Bone marrow (tissue), 2 donors: ENCODE results near the gene TDRD1.

Source experiments
- DNase-seq, 2 donors: peaks; one replicate each; lab custom pipeline; 2025; lab: John Stamatoyannopoulos, UW

TDRD1 gene

DNA sequence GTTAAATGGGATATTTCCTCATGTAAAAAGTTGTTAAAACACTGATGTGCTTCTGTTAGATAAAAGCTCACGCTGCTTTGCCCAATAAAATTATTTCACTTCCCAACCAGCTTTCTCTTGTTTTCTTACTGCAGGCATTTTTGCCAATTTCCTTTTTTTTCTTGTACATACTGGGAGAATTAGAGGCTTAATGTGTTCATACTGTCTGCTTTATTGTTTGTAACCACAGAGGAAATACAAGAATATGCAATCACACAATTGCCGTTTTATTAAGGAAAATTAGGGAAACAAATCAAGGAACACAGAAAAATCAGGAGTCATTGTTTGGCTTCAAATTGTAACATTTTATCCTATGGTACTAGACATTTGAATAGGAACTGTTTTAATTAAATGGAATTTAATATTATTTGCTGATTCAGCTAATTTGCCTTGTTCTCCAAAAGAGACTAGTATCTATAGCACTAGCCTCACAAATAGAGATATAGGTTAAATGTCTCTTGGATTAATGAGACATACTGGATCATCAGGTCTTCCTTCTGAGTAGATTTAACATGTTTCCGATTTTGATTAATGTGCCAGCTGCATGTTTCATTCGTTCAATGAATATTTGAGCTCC, 53.5 kb downstream of the TDRD1 start:
- DNase-seq, result no peak

DNA sequence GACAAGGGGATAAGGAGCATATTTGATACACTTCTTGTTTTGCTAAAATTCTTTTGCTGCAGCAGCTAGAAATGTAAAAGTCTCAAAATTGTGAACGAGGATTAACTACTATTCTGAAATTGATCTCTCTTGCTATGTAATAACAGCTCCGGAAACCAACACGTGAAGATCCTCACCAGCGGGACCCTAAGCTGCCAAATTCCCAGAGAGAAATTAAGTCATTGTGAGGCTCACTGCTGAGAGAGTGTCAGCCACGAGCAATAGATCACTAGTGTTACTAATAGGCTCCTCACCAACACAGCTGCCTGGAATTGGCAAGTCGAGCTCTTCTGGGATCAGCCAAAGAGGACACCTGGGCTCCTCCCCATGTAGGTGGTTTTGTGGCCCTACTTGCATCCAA, 54.3 kb downstream of the TDRD1 start:
- no peak for DNase-seq

DNA sequence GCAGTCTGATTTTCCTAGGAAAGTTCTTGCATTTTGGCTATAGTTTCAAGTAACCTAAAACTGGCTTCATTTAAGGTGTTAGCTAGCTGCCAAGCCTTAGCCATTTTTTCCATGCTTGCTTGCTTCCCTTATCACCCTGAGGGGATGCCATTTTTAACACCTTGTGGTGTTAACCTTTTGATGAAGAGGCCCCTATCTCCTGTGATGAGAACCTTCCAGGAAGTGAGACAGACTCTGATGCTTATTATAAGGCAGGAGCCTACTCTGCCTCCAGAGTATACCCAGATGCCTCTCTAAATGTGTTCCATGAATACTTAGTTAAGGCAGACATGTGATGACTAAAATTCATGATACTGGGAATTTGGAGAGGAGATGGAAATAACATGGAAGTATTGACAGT, 55.0 kb downstream of the TDRD1 start:
- DNase-seq, result no peak

- no peak for DNase-seq
Measured at GRCh38 chr10:114239117-114239993, 60.2 kb downstream of the TDRD1 start, which contains the start of gene VWA2. Gene VWA2, plus strand, starts transcription at chr10:114239254. Its CDS starts 9,460 bp downstream, at chr10:114248714.

- no peak for DNase-seq
Measured at GRCh38 chr10:114239994-114240345, 60.8 kb downstream of the TDRD1 start.

- DNase-seq, result no peak
Measured at GRCh38 chr10:114242235-114242634, 63.1 kb downstream of the TDRD1 start.

GRCh38 chr10:114243661-114244060, 64.5 kb downstream of the TDRD1 start:
- DNase-seq, result no peak

GRCh38 chr10:114244126-114244525, 65.0 kb downstream of the TDRD1 start:
- DNase-seq, result no peak

DNA sequence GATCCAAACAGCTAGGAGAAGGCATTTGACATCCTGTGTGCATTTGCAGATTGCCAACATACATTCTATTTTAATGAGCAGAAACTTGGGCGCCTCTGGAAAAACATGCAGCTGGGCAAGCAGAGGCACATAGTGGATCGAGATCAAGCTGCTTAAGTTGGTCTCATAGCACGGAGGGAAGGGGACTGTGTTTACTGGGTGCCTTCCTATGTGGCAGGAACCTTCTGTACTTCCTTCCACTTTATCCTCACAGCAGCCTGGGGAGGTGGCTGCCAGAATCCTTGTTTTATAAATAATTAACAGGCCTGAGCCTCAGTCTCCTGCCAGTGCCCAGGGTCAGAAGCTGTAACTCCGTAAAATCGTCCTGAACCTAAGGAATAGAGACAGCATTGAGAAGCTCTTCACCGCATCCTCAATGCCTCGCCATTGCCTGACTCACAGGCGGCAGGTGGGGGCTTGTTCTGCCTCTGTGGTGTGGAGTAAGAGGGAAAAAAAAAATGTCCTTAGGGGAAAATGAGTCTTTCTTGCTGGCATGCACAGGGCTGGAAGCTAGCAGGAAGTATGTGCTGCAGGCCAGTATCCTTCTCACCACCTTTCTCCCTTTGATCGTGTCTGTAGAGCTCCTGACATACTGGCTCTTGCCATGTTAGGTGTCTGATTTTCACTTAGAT, 66.1 kb downstream of the TDRD1 start:
- no peak for DNase-seq

GRCh38 chr10:114246679-114247305, 67.6 kb downstream of the TDRD1 start:
- DNase-seq, result no peak

DNA sequence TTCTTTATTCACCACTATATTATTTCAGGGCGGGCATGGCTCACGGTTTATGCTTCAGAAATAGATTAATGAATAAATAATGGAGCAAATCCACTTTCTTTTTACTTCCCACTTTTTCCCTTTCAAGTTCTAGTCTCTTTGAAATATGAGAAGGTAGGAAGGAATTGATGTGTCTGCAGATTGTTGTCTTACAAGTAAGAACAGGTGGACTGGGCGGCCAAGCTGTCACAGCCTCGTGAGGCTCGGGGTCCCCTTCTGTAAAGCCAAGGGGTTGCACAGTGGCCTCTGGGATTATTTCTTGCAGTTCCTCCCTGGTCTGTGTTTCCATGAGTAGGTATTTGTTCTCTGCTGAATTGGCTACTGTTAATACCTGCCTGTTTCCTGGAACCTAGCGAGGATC, 71.1 kb downstream of the TDRD1 start:
- no peak for DNase-seq

DNA sequence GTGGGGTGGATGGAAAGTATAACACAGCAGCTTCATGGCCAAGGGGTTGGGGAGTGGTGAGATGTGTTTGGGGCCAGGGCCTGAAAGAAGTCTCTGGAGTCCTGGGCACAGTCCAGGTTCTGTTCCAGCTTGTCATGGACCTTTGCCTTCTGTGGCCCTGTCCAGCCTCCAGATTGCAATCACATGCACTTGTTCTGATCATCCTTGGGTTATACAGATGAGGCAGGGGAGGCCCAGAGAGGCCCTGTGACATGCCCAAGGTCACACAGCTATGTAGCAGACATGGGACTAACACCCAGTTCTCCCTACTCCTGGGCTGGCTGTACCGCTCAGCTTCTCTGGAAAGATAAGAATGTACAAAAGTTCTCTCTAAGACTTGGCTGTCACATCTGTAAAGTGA, 71.6 kb downstream of the TDRD1 start:
- no peak for DNase-seq

DNA sequence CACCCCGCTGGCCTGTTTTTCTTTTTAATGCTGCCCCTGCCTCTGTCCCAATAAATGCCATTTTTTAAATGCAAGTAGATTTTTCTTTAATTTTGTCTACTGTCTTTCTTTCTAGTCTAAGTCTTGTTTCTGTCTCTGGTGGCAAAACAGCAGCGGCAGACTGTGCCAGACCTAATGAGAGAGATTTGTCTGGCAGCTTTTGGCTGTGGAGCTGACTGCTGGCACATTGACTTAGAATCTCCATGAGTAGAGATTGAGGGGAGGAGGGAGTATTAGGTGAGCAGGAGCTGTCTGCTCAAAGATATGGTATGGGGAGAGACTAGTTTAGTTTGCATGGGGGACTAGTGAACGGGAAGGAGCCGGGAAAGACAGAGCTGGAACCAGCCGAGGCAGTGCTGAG, 72.9 kb downstream of the TDRD1 start:
- no peak for DNase-seq

DNA sequence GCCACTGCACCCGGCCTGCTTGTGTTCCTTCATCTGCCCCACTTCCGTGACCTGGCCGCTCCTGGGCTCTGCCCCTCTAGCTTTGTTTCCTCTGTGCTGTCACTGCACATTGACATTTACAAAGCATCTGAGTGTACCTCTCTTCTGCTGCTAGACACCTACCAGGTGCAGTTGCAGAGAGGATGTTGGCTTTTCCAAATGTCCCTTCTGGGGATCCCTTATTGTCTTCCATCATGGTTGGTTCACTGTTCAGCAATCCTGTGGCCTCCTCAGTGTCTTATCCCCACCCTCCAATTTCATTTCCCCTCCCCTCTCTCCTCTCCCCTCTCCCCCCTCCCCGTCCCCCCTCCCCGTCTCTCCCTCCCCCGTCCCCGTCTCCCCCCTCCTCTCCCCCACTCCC, 73.7 kb downstream of the TDRD1 start:
- no peak for DNase-seq

GRCh38 chr10:114255227-114255626, 76.1 kb downstream of the TDRD1 start:
- no peak for DNase-seq

DNA sequence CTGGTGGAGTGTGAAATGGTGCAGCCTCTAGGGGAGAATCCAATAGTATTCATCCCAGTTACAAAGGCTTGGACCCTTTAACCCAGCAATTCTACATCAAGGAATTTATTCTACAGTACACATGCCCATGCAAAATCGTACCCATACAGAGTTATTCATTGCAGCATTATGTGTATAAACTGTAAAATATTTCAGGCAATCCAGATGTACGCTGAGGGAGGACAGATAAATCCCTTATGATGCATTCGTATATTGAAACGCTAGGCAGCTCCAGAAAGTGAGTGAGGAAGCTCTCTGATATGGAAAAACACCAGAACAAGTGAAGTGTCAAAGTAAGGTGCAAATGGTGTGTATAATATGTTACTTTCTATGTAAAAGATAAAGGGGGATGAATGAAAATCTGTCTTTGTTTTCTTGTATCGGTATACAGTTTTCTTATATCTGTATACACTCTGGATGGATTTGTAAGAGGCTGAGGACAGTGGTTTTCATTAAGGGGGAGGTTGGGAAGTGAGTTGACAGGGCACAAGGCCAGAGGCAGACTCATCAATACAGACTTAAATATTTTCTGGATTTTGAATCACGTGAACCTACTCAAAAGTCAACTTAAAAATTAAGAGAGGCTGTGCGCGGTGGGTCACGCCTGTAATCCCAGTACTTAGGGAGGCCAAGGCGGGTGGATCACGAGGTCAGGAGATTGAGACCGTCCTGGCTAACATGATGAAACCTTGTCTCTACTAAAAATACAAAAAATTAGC, 77.0 kb downstream of the TDRD1 start:
- DNase-seq, result no peak

DNA sequence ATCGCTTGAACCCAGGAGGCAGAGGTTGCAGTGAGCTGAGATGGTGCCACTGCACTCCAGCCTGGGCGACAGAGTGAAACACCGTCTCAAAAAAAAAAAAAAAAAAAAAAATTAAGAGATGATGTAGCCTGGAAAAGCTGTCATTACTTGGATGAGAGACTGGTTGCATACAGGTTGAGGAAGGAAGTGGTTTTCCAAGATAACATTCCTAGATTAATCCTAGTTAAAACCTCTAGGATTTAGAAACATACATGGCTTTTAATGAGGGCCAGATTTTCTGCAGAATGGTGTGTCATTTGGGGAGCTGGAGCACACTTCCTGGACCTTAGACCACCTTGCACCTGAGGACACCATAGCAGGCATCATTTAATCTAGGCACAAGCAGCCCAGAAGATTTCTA, 77.7 kb downstream of the TDRD1 start:
- no peak for DNase-seq

DNA sequence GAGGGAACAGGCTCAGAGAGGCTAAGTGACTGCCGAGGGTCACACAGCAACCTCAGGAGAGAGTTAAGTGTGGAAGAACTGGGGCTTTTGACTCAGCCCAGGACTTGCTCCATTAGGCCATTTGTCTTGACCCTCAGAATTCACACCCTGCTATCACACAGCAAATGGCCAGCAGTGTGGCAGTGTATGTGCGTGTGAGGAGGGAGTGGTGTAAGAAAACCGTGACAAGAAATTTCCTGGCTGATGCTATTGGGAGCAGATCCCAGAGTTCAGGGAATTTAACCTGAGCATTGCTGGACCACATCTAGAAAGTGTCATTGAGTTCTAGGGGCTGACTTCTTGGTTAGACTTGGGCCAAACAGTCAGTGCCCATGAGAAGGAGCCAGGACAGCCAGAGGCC, 78.3 kb downstream of the TDRD1 start:
- no peak for DNase-seq

DNA sequence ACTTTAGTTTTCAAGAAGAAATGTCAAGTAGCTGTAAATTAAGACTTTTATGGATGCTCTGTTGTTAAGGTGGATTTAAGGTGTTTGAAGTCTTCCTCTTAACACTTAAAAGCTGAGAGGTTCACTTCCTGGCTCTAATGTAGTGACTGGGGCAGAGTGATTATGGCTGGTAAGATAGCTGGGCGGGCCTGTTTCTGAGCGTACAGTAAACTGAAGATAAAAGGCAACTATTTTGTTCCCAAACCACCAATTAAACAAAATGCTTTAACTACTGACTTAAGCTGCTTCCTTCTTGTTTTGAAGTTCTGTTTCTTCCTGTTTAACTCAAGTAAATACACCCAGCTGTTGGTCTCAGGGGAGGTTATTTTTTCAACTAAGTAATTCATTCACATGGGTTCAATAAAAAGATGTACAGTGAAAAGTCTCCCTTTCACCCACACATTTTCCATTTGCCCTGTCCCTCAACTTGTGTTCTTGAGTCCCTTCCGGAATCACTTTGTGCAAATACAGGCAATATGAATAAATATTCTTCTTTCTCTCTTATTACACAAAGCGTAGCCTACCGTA, 79.2 kb downstream of the TDRD1 start:
- no peak for DNase-seq

GRCh38 chr10:114259824-114260223, 80.7 kb downstream of the TDRD1 start:
- no peak for DNase-seq

GRCh38 chr10:114260366-114260765, 81.2 kb downstream of the TDRD1 start:
- DNase-seq, result no peak

GRCh38 chr10:114261076-114261475, 81.9 kb downstream of the TDRD1 start:
- no peak for DNase-seq
